GM12892 (cell line): Measurements from ENCODE around the gene KIAA1191.
A peak's percentile ranks its signal among the peaks of the same experiment; 100 is the strongest.

Experiments used
- DNase-seq: peaks from one replicate; pipeline ENCODE4 v3.0.0; 2011; ENCODE audit not compliant: insufficient read length
- FAIRE-seq: peaks from 2 replicates; lab custom pipeline; 2011; peaks lifted over from hg19 to GRCh38; lab: Jason Lieb, UNC
- POLR2A ChIP-seq: IDR thresholded peaks from 2 replicates; pipeline ENCODE4 v1.6.1; 2011; ENCODE audit warnings: low read depth, low read length, control low read depth
- POLR2AphosphoS5 ChIP-seq: IDR thresholded peaks from 2 replicates; pipeline ENCODE4 v1.6.1; 2011; ENCODE audit warnings: low read depth, low read length, control low read depth
- TAF1 ChIP-seq: IDR thresholded peaks from 2 replicates; pipeline ENCODE4 v1.6.1; 2011; ENCODE audit warnings: low read depth, mild to moderate bottlenecking, control low read depth, low read length, borderline replicate concordance

The KIAA1191 gene

DNA sequence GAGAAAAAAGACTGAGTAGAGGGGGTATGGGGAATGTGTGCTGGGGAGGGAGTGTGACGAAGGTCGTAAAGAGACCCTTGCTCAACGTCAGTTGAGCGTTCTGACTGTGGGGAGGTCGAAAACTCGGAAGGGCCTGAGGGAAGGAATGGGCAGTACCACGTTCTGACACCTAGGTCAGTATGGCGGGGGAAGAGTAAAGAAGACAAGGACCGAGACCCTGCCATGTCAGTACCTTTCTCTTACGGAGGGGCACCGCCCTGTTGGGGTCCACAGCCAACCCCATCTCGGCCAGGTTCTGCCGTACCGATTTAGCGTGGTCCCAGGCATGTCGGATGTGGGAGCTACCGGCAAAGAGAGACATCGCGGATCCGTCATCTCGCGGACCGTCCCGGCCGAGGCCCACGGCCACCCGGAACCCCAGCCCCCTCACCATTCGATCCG is 26.5 kb upstream of the KIAA1191 start:
- TF ChIP-seq TAF1 (no peak), POLR2A (no peak), POLR2AphosphoS5 (no peak; the same call in 1 of the 2 replicates)
- FAIRE-seq (peak; percentile 38), DNase-seq (no peak)

DNA sequence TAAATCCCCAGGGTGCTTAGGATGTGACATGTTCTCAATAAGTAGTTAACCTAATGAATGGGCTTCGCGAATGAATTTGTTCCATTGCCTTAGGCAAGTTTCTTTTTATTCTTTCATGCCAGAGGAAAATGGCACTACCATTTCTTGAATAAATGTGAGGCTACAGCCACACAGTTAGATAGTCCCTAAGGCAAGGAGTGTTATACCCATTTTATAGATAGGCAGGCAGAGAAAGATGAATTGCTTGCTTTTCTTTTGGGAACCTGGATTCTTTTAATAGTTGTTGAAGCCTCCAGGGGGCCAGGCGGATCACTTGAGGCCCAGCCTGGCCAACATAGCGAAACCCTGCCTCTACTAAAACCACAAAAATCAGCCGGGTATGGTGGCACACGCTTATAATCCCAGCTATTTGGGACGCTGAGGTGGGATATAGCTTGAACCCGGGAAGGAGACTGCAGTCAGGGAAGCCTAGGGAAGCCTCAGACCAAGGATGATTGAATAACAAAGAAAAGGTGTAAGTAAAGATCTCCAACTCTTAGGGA is 25.9 kb upstream of the KIAA1191 start:
- TF ChIP-seq POLR2AphosphoS5 = no peak
- TF ChIP-seq TAF1 = no peak
- TF ChIP-seq POLR2A = no peak
- DNase-seq (no peak), FAIRE-seq (peak; percentile 36)

DNA sequence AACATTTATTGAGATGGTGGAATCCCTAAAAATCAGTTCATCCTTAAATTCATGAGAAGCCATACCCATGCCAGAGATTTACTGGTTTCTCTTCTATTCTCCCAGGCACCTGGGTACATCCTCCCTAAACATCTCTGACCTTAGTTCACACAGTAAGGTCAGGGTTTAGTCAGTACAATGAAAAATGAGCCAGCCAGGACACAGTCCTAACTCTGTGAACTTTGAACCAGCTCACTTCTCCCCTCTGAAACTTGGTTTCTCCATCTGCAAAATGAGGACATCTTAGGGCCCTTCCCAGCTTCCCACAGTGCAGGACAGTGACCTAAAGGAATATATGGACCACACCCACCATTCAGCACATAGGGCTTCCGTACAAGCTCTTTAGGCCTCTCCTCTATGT is 24.9 kb upstream of the KIAA1191 start:
- FAIRE-seq = no peak
- TF ChIP-seq TAF1 (no peak), POLR2AphosphoS5 (no peak), POLR2A (no peak)
- DNase-seq = no peak

DNA sequence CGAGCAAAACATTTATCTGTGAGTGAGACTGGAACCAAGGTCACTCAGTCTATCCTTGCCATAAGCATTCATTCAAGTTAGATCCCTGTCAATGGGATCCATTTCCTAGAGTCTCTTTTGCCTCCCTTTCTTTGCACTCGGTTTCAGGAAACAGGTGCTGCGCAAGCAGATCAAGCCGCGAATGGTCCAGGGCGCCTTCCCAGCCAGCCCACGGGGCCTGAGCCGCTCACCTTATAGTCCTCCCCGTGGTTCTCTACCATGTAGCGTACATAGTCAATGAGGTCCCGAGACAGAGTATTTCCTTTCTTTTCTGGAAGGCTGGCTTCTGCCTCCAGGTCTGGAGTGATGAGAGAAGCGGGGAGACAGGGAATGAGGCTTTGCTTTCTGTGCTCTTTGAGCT is 23.4 kb upstream of the KIAA1191 start:
- no peak for FAIRE-seq
- no peak for DNase-seq
- TF ChIP-seq TAF1 = no peak
- no peak for TF ChIP-seq POLR2AphosphoS5
- no peak for TF ChIP-seq POLR2A

DNA sequence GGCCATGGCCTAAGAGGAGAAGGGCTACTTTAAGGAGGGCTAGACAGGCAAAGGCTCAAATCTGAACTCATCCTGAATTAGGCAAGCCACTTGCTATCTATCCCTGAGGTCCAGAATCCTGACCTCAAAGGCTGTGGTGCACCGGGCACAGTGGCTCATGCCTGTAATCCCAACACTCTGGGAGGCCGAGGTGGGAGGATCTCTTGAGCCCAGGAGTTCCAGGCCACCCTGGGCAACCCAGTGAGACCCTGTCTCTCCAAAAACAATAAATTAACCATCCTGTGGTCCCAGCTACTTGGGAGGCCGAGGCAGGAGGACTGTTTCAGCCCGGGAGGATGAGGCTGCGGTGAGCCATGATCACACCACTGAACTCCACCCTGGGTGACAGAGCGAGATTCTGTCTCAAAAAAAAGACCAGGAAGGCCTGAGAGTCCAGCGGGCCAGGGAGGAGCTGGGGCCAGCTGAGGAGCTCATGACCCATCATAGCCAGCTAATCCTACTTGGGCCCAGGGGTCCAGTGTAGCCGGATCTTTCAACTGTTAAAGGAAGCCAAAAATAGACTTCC is 22.9 kb upstream of the KIAA1191 start:
- FAIRE-seq (no peak), DNase-seq (no peak)
- TF ChIP-seq TAF1 (no peak), POLR2AphosphoS5 (no peak), POLR2A (no peak)

DNA sequence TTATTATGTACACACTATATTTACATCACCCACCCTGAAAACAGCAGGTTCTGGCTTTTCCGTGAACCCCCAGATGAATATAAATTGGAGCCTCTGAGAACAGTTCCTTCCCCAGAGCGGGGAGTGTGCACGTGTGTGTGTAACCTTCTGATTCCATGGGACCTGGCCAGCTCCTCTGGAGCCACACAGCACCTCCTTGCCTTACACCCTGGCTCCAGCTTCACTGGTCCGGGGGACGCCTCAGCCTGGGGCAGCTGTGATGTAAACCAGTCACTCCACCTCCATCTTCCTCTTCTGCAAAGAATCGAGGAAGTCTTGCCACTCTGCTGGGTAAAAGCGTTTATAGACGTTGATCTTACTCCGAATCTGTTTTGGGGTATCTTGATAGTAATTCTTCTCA is 22.4 kb upstream of the KIAA1191 start:
- DNase-seq (no peak), FAIRE-seq (no peak)
- no peak for TF ChIP-seq POLR2AphosphoS5
- TF ChIP-seq TAF1 = no peak
- no peak for TF ChIP-seq POLR2A

DNA sequence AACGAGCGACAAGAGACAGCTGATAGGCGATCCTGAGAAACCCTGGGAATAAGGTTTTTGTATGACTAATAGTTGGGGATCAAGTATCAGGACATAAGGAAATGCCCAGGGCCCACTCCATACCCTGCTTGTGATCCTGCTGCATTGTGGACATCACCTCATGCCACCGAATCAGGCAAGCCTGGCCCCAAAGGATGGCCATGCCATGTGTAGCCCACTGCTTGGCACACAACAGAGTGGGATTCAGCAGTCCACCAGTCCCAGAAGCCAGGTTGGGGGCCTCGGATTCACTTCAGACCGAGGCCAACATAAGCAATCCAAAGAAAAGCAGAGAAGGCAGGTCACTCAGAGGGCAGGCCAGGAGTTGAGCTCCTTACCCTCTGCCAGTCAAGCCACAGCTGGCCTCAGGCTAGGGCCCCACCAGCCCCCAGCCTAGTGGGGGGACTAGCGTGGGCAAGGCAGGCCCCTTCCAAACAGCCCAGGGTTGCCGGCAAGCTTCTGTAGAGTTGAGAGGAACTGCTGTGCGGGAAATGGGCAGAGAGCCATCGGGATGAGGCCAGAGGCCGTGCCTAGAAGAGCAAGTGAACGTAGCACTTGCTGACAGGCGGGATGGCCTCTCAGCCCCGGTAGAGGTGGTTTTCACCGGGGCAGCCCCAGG is 21.8 kb upstream of the KIAA1191 start:
- FAIRE-seq (no peak), DNase-seq (no peak)
- peak; percentile 62; the same call in 1 of the 2 replicates for TF ChIP-seq POLR2AphosphoS5
- TF ChIP-seq POLR2A = no peak; the same call in 1 of the 2 replicates

DNA sequence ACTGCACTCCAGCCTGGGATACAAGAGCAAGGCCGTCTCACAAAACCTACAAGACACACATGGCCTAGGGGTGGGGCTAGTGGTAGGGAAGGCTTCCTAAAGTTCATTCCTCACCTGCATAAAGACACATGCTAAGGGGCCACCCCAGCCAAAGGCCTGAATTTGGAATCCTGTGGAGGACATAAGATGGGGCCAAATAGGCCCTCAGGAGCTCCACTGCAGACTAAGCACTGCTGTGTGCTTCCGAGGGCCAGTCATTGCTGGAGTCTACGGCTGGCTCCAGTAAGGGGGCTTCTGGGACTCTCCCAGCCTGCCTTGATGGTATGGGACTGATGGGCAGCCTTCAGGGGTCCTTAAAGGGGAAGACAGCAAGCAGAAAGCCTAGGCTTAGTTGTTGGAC is 21.2 kb upstream of the KIAA1191 start:
- no peak for FAIRE-seq
- no peak for TF ChIP-seq POLR2AphosphoS5
- TF ChIP-seq POLR2A = no peak; the same call in 1 of the 2 replicates
- TF ChIP-seq TAF1 = no peak
- no peak for DNase-seq

DNA sequence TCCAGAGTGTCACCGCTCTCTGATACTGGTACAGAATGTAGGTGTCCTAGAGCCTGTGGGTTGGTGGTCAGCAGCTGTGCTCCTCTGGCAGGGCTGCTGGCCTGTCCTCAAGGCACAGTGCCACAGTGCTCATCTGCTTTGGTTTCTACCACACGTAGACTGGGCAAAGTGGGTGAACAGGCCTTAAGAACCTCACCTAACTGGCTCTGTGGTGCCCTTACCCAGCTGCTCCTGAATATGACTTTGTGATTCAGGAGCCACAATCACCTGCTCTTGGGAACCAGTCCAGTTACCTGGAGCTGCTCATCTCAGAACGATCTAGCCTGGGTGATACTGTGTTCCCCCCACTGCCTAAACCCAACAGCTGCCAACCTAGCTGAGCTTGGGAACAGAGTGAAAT is 20.4 kb upstream of the KIAA1191 start:
- FAIRE-seq (no peak), DNase-seq (no peak)
- TF ChIP-seq POLR2AphosphoS5 (no peak), POLR2A (peak; percentile 44), TAF1 (no peak)

DNA sequence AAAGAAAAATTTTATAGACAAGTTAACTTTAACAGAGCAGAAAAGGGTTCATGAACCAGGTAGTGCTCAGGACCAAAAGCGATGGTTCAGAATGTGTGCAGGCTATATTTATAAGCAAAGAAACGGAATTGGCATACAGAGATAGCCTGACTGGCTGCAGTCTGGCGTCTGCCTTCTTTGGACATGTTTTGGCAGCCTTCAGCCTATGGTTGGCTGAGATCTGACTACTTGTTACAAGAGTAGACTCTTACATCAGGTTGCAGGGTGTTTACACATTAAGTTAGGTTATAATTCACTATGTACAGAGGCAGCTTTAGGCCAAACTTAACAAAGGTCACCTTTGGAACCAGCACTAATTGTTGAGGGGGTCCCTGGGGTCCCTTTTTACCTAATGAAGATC is 19.9 kb upstream of the KIAA1191 start:
- TF ChIP-seq POLR2A (no peak), POLR2AphosphoS5 (no peak), TAF1 (no peak)
- DNase-seq (no peak), FAIRE-seq (no peak)

DNA sequence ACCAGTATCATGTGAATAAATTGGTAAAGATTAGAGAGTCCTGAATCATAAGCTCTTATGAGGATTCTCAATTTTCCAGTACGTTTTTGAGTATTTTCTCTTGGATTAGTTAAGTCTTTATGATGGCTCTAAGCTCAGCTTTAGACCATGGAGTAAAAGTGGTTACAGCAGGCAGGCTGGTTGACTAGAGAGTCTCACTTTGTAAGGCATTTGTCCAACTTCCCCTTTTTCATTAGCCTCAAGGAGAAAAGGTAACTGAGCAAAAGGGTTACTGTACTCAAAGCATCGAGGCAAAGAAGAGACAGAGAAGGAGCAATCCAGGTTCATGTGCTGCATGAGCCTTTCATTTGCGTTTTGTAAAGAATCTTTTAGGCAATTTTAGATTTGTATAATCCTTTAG is 18.3 kb upstream of the KIAA1191 start:
- DNase-seq (no peak), FAIRE-seq (no peak)
- TF ChIP-seq TAF1 = no peak
- TF ChIP-seq POLR2A = no peak
- no peak for TF ChIP-seq POLR2AphosphoS5
